ENCODE data around the gene PLCB2. TPM values are rescaled to one million over a fixed set of nuclear protein-coding genes. Genes with fewer than 3 reads are reported as not detected.

Gene PLCB2
- polyA plus RNA-seq, 1 donor (not counting 4 experiments of a cell fraction or from before 2014, with no cell fraction given) = 0.73 TPM

- dilution Hi-C loops (cut with MboI; ENCODE audit: extremely low pct_ligation_motif_present, low sequenced_read_pairs) = no loop called here
- H3K27ac ChIP-seq (ENCODE audit: control insufficient read depth, insufficient read depth, low read length) = no peak overlapping the region
Observed at GRCh38 chr15:40263024-40263754, 44.5 kb downstream of the PLCB2 start.

GRCh38 chr15:40259021-40259420 is 48.7 kb downstream of the PLCB2 start:
- FAIRE-seq = no peak
- H3K4me3 ChIP-seq (ENCODE audit: control insufficient read depth in 2 of 3, extremely low read depth in 1 of 3, insufficient read depth in 2 of 3, low read depth in 1 of 3, low read length in 3 of 3) = no peak overlapping the region
- H3K36me3 ChIP-seq (ENCODE audit: control insufficient read depth in 2 of 2, extremely low read depth in 1 of 2, insufficient read depth in 2 of 2, low read length in 2 of 2) = peaks cover 21 to 27% of the 10 kb centered on the region in 2 experiments
- no peaks in the 10 kb centered on the region for H3K9me3 ChIP-seq (ENCODE audit: control insufficient read depth, low read depth, low read length)
- dilution Hi-C loops (cut with MboI; ENCODE audit: extremely low pct_ligation_motif_present, low sequenced_read_pairs) = no loop called here
- no peak for DNase-seq (ENCODE audit: low read depth, low spot score)
- no peak overlapping the region for H3K9ac ChIP-seq (ENCODE audit: control insufficient read depth, extremely low read depth, insufficient read depth, low read length)
- no peaks in the 10 kb centered on the region for H3K27me3 ChIP-seq (ENCODE audit: control insufficient read depth, extremely low read depth, insufficient read depth, low read length)
- no peaks in the 10 kb centered on the region for H4K20me1 ChIP-seq (ENCODE audit: control insufficient read depth, extremely low read depth, insufficient read depth, low read length)
- H3K27ac ChIP-seq (ENCODE audit: control insufficient read depth, insufficient read depth, low read length) = no peak overlapping the region
- TF ChIP-seq CTCF (optimal IDR thresholded peaks at IDR 0.05 in 1 of 3, IDR thresholded peaks at IDR 0.05 in 1 of 3, conservative IDR thresholded peaks at IDR 0.05 in 1 of 3; ENCODE audit: extremely low read depth in 1 of 3, insufficient read depth in 2 of 3, low read length in 3 of 3) = no peak
- no peak for TF ChIP-seq EZH2 (IDR thresholded peaks at IDR 0.05; ENCODE audit: low read length)
- no peak overlapping the region for H3K4me2 ChIP-seq (ENCODE audit: control insufficient read depth, extremely low read depth, insufficient read depth, low read depth, low read length)
- peaks cover 9% of the 10 kb centered on the region for H3K79me2 ChIP-seq (ENCODE audit: control insufficient read depth, insufficient read depth, low read length)
- H3K9me1 ChIP-seq (ENCODE audit: control insufficient read depth, extremely low read depth, insufficient read depth, low read length) = no peaks in the 10 kb centered on the region
- H3K4me1 ChIP-seq (ENCODE audit: control insufficient read depth, extremely low read depth, insufficient read depth, low read length) = peaks cover 13% of the 10 kb centered on the region
- H2AFZ ChIP-seq (ENCODE audit: control insufficient read depth, low read length) = no peak overlapping the region

More at GRCh38 chr15:40263024-40263754, 44.5 kb downstream of the PLCB2 start:
- Histone ChIP-seq H3K9me3 (ENCODE audit: control insufficient read depth, low read depth, low read length) (no peaks in the 10 kb centered on the region), H3K4me2 (ENCODE audit: control insufficient read depth, extremely low read depth, insufficient read depth, low read depth, low read length) (no peak overlapping the region), H4K20me1 (ENCODE audit: control insufficient read depth, extremely low read depth, insufficient read depth, low read length) (peaks cover 3% of the 10 kb centered on the region), H3K36me3 (ENCODE audit: control insufficient read depth in 2 of 2, extremely low read depth in 1 of 2, insufficient read depth in 2 of 2, low read length in 2 of 2) (peaks cover 24 to 35% of the 10 kb centered on the region in 2 experiments), H3K9me1 (ENCODE audit: control insufficient read depth, extremely low read depth, insufficient read depth, low read length) (no peaks in the 10 kb centered on the region), H3K4me1 (ENCODE audit: control insufficient read depth, extremely low read depth, insufficient read depth, low read length) (peaks cover 16% of the 10 kb centered on the region), H3K4me3 (ENCODE audit: control insufficient read depth in 2 of 3, extremely low read depth in 1 of 3, insufficient read depth in 2 of 3, low read depth in 1 of 3, low read length in 3 of 3) (no peak overlapping the region), H2AFZ (ENCODE audit: control insufficient read depth, low read length) (no peak overlapping the region), H3K79me2 (ENCODE audit: control insufficient read depth, insufficient read depth, low read length) (peaks cover 4% of the 10 kb centered on the region), H3K9ac (ENCODE audit: control insufficient read depth, extremely low read depth, insufficient read depth, low read length) (no peak overlapping the region), H3K27me3 (ENCODE audit: control insufficient read depth, extremely low read depth, insufficient read depth, low read length) (no peaks in the 10 kb centered on the region)
- FAIRE-seq (no peak), DNase-seq (ENCODE audit: low read depth, low spot score) (no peak)
- TF ChIP-seq EZH2 (IDR thresholded peaks at IDR 0.05; ENCODE audit: low read length) (no peak), CTCF (optimal IDR thresholded peaks at IDR 0.05 in 1 of 3, IDR thresholded peaks at IDR 0.05 in 1 of 3, conservative IDR thresholded peaks at IDR 0.05 in 1 of 3; ENCODE audit: extremely low read depth in 1 of 3, insufficient read depth in 2 of 3, low read length in 3 of 3) (no peak)

All from keratinocyte (primary cell).